HG03280 (cell line): Measurements from ENCODE around the gene APBB2.
A peak's percentile ranks its signal among the peaks of the same experiment; 100 is the strongest.

Experiments used
- ATAC-seq: cut with Tn5 transposase; IDR thresholded peaks from one replicate; pipeline ENCODE4 v1.9.1; 2021; ENCODE audit warnings: mild to moderate bottlenecking, moderate library complexity; ENCODE audit not compliant: unreplicated experiment

APBB2 gene

DNA sequence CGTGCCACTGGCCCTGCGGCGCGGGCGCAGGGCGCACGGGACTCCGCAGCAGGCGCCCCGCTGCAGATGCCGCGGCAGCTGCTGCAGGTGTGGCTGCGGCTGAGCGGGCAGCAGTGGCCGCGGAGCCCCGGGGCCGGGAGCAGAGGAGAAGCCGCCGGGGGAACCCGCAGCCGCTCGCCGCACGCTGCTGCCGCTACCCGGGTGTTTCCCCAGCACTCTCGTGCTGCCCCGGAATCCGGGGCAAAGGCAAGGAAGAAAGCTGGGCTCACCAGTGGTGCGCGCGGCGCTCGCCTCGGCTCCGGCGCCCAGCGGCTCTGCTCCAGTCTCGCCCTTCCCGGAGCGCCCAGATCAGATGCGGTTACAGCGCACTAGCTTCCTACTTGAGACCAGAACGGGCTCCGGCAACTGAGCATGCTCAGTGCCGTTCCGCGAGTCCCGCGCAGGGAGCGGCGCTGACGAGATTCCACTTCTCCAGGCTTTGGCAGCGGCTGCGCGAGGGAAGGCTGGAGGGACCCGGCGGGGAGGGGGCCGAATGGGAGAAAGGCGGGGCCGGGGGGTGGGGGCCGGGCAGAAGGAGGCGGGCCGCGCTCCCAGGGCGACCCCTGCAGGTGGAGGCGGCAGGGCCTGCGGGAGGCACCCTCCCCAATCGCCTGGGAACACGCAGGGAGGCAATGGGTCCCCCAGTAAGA lies at the start of gene APBB2:
TSS of gene APBB2 (minus strand) at position 407 of the 689 bp plus-strand sequence. CDS start 181,288 bp downstream, outside the sequence.
- ATAC-seq, result peak; percentile 47

DNA sequence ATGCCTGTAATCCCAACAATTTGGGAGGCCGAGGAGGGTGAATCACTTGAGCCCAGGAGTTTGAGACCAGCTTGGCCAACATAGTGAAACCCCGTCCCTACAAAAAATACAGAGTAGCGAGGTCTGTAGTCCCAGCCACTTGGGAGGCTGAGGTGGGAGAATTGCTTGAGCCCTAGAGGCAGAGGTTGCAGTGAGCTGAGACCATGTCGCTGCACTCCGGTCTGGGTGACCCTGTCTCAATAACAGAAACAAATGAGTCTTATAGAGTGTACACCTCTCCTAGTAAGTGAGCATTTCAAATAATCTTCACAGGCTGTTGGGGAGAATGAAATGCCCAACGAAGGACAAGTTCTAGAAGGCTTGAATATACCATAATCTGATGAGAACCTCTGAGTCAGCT lies 47.9 kb upstream of the APBB2 start:
- no peak for ATAC-seq

DNA sequence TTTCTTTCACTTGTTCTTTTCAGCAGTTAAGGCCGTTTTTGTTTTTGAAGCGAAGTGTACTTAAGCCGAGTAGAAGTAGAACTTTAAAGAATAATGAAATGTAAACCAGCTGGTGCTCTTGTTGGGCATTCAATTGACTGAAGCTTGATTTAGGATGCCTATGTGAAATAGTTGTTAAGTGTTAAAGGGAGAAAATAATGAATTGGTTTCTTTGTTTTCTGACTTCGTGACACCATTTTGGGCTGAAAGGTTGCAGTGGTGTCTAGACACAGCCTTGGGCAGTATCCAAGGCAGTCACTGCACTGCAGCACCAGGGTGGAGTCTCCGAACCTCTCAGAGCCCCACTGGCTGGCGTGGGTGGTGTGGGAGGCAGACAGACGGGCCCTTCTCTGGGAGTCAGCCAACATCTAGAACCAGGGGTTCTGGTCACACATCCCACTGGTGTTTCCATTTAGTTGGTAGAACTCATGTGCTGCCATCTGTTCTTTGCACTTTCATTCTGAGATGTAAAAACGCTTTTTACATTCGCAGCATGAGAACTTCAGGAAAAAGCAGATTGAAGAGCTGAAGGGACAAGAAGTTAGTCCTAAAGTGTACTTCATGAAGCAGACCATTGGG lies 45.9 kb upstream of the APBB2 start:
- ATAC-seq, result no peak

DNA sequence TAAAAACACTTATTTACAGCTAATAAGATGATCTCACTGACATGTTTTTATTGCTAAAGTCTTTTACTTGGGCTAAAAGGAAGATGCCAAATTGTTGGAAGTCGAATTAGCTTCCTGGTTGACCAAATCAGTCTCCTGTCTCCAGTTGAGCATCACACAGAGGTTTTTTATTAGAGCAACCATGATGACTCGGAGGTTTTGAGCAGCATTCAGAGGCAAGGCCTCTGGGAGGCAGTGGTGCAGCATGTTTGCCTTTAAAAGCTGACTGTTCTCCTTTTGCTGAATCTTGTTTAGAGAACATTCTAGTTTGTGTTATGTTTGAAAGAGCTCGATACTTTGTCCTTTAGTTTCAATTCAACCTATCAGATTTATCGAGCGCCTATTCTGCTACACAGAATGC lies 44.4 kb upstream of the APBB2 start:
- ATAC-seq, result no peak

DNA sequence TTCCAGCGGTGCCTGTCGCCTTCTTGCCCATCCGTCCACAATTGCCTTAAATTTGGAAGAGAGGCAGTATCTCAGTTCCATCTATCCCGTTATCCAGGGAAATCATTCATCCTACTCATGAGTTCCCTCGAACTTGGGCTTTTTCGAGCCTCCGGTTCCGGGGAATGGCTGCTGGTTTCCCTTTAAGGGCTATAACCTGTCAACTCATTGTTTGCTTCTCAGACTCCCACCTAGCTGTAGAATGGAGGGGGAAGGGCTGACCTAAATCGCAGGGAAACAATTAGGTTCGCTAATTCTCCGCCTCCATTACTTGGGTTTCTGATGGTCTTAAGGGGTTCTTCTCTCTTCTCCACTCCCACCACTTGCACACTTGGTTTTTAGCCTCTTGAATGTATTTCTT lies 43.6 kb upstream of the APBB2 start:
- no peak for ATAC-seq

DNA sequence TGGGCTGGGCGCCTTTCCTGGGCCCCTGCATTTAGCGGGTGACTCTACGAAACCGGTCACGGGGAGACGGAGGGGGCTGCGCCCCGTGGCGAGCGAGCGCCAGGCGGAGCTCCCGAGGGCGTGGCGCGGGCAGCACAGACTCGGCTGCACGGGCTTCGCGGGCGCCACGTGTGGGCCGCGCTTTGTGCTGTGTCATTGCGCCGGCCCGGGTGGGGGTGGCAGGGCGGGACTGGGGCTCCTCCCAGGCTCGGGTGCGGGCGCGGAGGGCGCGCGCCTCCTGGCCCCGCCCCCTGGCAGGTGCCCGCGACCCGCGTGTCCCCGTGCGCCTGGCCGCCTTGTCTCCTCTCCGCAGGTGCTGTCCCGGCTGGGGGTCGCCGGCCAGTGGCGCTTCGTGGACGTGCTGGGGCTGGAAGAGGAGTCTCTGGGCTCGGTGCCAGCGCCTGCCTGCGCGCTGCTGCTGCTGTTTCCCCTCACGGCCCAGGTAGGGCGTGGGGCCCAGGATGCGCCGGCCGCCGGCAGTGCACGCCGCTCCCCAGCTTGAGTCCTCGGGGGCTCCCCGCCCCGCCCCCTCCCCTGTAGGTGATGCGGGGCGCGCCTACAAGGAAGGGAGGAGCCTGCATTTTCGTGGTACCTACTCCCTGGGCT lies 43.0 kb upstream of the APBB2 start:
- ATAC-seq, result peak; percentile 45

DNA sequence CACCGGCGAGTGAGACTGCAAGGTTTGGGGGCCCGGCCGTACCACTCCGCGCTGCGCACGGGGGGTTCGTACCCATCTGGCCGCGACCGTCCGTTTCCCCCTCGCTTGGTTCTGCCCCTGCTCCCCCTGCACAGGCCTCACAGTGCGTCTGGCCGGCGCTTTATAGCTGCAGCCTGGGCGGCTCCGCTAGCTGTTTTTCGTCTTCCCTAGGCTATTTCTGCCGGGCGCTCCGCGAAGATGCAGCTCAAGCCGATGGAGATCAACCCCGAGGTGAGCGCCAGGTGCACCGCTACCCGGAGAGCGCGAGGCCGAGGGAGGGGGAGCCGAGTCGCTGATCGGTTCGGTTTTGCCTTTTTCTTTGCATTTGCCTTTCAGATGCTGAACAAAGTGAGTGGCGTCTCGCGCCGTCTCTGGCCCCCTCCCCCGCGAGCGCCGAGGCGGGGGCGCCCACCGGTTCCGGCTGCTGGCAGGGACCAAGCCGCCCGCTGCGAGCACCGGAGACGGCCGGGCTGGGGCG lies 42.5 kb upstream of the APBB2 start, which contains the start of gene UCHL1:
TSS of gene UCHL1 (plus strand) at position 189 of the 517 bp plus-strand sequence. CDS start at position 238, 49 bp downstream.
- ATAC-seq, result peak; percentile 40

DNA sequence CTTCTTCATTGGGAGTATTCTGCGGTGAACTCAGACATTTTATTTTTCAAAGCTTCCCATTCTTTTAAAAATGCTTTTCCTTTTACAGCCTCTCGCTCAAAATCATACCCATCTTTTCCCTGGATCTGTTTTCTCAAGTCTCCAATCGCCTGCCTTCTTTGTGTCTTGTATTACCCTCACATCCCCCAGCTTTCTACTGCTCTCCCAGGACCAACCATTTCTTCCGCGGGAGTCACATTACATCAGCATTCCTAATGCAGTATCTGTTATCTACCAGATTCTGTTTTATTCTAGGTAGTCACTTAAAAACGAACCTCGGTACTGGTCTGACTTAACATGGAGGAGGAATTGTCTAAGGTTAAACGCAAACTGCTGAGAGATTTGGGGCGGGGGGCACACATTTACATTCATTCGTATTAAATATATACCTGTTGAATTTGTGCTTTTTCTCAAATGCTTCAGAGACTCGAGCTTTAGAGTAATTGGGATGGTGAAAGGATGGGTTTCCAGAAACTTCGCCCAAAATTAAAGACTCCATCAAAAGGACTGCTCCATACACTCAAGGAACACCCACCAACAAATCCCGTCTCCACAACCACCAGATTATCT lies 41.9 kb upstream of the APBB2 start:
- no peak for ATAC-seq

DNA sequence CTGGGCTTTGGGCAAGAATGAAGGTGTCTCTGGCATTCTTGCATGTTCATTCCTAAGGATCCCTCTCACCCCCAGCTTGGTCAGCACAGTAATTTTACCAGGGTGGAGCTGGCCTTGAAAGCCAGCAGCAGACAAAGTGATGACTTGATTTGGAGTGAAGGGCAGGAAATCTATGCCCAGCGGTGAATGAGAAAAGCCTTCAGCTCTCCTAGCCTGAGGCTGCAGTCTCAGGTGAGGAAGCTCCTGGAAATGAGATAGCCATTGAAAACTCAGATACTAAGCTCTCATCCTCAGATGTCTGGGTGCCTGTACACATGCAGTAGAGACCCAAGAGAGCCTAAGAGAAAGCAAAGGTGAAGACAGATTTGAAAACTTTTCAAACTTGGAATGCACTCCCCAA lies 31.6 kb upstream of the APBB2 start:
- no peak for ATAC-seq

DNA sequence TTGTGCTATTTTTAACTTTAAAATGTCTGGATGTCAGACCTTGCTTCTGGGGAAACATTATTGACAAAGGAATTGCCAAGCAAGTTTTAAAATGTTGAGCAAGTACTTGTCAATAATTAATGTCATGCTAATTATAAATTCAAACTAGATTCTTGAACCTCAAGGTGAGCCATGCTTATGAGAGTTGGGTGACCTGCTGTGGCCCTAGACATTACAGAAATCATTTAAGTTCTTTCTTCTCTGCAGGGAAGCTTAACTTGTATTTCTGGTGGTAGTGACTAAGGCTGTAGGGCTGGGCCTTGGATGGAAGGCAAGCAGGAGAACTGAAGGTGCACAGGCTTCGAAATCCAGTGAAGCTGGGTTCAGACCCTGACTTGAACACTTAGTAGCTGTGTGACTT lies 27.6 kb upstream of the APBB2 start:
- ATAC-seq, result no peak

DNA sequence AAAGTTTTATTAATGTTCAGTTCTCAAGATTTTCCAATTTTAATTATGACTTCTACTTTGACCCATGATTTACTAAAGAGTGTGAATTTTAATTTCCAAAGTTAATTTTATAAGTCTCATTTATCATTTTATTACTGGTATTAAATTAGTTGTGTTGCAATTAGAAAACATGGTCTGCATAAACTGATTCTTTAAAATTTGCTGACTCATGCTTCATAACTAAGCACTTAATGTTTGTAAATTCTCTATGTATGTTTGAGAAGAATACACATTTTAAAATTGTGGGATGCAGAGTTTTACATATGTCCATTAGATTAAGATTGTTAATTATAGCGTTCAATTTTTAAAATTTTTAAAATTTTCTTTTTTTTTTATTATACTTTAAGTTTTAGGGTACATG lies 22.2 kb upstream of the APBB2 start:
- no peak for ATAC-seq

DNA sequence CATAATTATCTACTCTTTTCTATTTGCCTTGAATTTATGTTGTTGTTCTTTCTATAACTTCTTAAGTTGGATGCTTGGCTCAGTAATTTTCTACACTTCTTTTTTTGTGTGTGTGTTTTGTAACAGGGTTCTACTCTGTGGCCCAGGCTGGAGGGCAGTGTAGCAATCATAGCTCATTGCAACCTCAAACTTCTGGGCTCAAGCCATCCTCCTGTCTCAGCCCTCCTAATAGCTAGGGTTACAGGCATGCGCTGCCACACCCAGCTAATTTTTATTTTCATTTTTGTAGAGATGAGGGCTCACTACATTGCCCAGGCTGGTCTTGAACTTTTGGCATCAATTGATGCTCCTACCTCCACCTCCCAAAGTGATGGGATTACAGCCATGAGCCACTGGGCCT lies 21.7 kb upstream of the APBB2 start:
- no peak for ATAC-seq

DNA sequence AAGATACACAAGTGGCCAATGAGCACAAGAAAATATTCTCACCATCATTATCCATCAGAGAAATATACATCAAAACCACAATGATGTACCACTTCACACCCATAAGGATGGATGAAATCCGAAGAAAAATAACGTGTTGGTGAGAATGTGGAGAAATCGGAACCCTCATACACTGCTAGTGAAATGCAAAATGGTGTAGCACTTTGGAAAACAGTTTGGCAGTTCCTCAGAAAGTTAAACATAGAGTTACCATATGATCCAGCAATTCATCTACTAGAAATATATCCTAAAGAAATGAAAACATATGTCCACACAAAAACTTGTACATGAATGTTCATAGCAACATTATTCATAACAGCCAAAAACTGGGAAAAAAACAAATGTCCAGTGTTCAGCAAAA lies 18.5 kb upstream of the APBB2 start:
- ATAC-seq, result no peak

DNA sequence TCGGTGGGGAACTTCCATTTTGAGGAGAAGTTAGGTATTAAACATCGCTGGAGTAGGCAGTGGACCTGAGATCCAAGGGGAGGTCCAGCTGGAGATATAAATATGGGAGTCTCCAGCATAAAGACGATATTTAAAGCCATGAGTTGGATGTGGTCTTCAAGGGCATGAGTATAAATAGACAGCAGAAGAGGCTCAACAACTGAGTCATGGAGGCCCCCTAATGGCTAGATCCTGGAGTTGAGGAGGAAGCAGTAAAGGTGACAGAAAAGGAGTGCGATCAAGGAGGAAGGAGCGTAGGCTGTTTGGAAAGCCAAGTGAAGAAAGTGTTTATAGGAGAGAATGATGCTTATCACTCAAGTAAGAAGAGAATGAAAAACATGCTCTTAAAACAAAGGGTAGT lies 18.1 kb upstream of the APBB2 start:
- ATAC-seq, result no peak

DNA sequence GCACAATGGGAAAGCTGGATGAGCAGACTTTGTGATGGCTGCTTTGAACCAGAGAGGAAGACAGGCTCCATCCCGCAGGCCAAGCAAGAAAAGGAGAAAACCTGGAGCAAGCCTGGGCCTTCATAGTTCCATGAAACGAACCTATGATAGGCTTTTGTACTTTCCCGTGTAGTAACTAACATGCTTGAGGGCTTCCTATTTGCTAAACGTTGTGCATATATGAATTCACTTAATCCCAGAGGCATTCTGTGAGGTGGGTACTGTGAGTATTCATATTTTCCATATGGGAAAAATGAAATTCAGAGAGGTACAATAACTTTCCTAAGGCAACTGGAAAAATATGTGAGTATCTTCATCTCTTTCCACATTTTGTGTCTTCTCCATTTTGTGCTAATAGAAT lies 13.6 kb upstream of the APBB2 start:
- ATAC-seq, result no peak

DNA sequence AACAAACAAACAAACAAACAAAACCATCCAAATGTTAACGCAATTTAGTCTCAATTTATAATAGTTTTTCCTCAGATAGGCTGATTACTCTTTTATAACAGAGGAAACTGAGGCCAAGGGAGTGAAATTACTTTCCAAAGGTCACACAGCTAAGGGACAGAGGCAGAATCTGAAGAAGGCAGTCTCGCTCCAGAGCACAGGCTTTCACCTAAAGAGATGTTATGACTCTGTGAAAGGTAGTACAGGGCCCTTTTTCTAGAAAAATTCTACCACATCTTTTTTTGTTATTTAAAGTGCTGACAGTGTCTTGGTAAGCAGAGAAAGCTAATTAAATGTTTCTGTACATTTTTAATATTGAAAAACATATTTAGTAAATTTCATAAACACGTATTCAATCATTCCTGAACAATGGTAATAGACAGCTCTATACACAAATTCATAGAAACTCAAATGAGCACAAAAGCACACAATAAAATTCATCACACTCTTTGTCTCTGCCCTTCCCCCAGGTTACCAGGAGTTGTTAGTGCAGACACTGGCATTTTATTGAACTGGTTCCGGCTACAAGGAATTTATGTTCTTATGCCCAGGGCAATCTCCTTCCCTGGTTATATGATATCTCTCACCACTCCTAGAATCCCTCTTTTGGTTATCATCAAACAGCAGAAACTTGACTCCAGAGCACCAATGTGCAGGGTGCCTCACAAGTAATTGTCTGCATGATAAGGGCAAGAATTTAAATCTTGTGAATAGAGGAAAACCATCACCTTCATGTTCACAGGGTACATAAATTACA lies 7.7 kb upstream of the APBB2 start:
- no peak for ATAC-seq

DNA sequence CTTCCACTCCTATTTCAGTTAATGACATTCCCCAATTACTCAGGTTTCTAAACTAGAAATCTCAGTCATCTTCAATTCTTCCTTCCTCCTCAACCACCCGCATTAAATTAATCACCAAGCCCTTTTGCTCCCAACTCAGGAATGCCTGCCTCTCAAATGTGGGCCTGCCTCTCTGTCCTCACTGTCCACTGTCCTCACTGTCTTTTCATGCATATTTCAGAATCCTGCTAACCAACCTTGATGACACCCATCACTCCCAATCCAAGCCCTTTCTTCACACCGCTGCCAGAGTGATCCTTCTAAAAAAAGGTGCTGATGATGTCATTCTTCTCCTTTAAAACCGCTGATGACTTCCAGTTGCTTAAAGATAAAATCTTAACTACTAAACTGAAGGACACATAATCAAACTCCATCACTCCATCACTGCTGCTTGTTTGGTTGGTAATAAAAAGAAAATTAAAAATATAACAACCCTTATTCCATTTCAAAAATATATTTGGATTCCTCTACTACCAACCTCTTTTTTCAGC lies 5.1 kb upstream of the APBB2 start:
- ATAC-seq, result no peak

DNA sequence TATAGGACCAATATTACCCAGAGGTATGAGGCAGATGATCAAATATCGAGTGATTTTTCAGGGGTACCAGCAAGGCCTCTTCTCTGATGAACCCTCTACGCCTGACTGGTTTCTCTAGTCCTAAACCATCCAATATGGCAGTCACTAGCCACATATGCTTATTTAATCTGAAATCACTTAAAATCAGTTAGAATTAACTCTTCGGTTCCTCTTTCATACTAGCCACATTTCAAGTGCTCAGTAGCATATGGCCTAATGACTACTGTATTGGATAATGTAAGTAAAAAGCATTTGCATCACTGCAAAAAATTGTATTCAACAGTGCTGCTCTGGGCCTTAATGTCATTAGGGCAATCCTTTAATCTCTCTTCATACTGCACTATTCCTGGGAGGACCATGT lies 4.4 kb upstream of the APBB2 start:
- ATAC-seq, result no peak

DNA sequence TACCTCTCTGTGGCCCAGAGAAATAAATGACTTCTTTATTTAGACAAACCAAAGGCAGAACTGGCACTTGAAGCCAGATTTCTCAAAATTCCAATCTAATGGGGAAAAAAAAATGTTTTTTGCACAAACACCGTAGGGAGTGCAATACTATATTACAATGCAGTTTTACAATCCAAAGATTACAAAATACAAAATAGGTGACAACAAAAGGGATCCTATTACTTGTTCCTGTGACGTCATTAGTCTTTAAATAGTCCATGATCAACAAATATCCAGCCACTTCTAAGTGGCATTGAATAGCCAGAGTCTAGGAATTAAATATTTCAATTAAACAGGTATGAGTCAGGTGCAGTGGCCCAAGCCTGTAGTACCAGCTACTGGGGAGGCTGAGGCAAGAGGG lies 3.0 kb upstream of the APBB2 start:
- no peak for ATAC-seq

DNA sequence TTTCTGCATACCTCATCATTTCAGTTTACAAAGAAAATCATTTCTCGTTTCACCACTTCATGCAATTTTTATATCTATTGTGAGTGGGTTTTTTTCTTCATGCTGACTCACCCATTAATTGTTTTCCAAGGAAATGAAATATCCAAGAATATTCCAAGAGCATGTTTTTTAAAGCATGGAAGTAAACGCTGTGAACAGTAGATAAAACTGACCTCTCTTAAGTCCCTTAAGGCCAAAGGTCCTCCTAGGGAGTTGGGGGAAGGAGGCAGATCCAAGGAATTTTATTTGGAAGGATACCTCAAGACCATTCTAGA lies 2.6 kb upstream of the APBB2 start:
- ATAC-seq, result no peak
